Spleen (tissue), 11 donors: ENCODE data around the gene SETBP1. TPM values are rescaled to one million over a fixed set of nuclear protein-coding genes. Genes with fewer than 3 reads are reported as not detected.
A peak's percentile ranks its signal among the peaks of the same experiment; 100 is the strongest.

ENCODE experiments used
- DNase-seq: peaks from one replicate; pipeline ENCODE4 v3.0.0-alpha.2; 2020
- H3K27ac ChIP-seq, 8 donors: fragments of 200-600 bp; sonication (generic) in 7 of 8; 1 replicate in 4 of 8; 2 replicates in 4 of 8; pipeline versions ENCODE4 v1.5.0 to v1.8.0; 2016 to 2021; ENCODE audit warnings: inconsistent platforms in 4 of 8, mild to moderate bottlenecking in 4 of 8, moderate library complexity in 1 of 8
- H3K27me3 ChIP-seq, 7 donors: fragments of 200-600 bp; sonication (generic) in 6 of 7; replicated peaks in 1 of 7; 1 replicate in 4 of 7; 2 replicates in 3 of 7; pipeline versions ENCODE4 v1.5.0 to v1.8.0; 2016 to 2021; ENCODE audit warnings: inconsistent platforms in 3 of 7, mild to moderate bottlenecking in 1 of 7
- H3K36me3 ChIP-seq, 6 donors: fragments of 200-600 bp; sonication (generic) in 5 of 6; 1 replicate in 4 of 6; 2 replicates in 2 of 6; pipeline versions ENCODE4 v1.5.0 to v1.8.0; 2016 to 2021; ENCODE audit warnings: inconsistent platforms in 2 of 6
- H3K4me1 ChIP-seq, 6 donors: fragments of 200-600 bp; sonication (generic) in 5 of 6; 1 replicate in 3 of 6; 2 replicates in 3 of 6; pipeline versions ENCODE4 v1.5.0 to v1.8.0; 2016 to 2021; ENCODE audit warnings: inconsistent platforms in 3 of 6
- H3K4me3 ChIP-seq, 8 donors: fragments of 200-600 bp; sonication (generic) in 7 of 8; 1 replicate in 4 of 8; 2 replicates in 4 of 8; pipeline versions ENCODE4 v1.5.0 to v1.8.0; 2016 to 2021; ENCODE audit warnings: inconsistent platforms in 4 of 8, mild to moderate bottlenecking in 4 of 8, moderate library complexity in 2 of 8
- H3K9me3 ChIP-seq, 8 donors: fragments of 200-600 bp; sonication (generic) in 7 of 8; 1 replicate in 4 of 8; 2 replicates in 4 of 8; pipeline versions ENCODE4 v1.5.0 to v1.8.0; 2016 to 2021; ENCODE audit warnings: inconsistent platforms in 4 of 8
- CTCF ChIP-seq, 11 experiments: fragments of 200-600 bp in 7 of 11; fragments of 450-650 bp in 4 of 11; sonication (generic) in 4 of 11; IDR thresholded peaks in 8 of 11; conservative IDR thresholded peaks in 3 of 11; 1 replicate in 7 of 11; 2 replicates in 4 of 11; pipeline versions ENCODE4 v1.4.0 to v1.8.0; 2016 to 2021; ENCODE audit warnings: antibody characterized with exemption in 11 of 11, inconsistent platforms in 4 of 11, mild to moderate bottlenecking in 1 of 11
- POLR2A ChIP-seq, 3 donors: fragments of 450-650 bp; IDR thresholded peaks; one replicate each; pipeline ENCODE4 v1.5.1; 2017; ENCODE audit warnings: antibody characterized with exemption in 3 of 3, mild to moderate bottlenecking in 1 of 3
- POLR2AphosphoS5 ChIP-seq, 3 donors: sonication (generic); formaldehyde crosslinking; IDR thresholded peaks; one replicate each; pipeline ENCODE4 v1.5.1; 2017; ENCODE audit warnings: antibody characterized with exemption in 3 of 3
- WGBS, 5 donors: extraction: QIAGEN DNeasy Blood & Tissue Kit in 3 of 5; methylation state at CpG; one replicate each; pipeline versions ENCODE4 v1.1.5 to v1.1.7; 2013 to 2018; 5-methylcytosine and 5-hydroxymethylcytosine counted together
- intact Hi-C: fragments of 100-400 bp; cut with DNase I; formaldehyde crosslinking; loops from one replicate; pipeline ENCODE4 v1.15.0; 2023; ENCODE audit warnings: low total_unique reads
- microRNA-seq, 3 donors: library from miRNA; unstranded; fragments of <30 nt; microRNA quantifications; one replicate each; pipeline versions ENCODE4 to v1.1.0, GENCODE V29; 2019 to 2020
- polyA plus RNA-seq, 3 donors: library from polyadenylated mRNA; stranded (reverse); fragments of 200-250 nt; gene quantifications; one replicate each; pipeline ENCODE4 v1.2.1, GENCODE V29; 2013
- small RNA-seq, 4 donors: library from RNA; depleted of rRNA; stranded (forward); fragments of <200 nt; gene quantifications; one replicate each; pipeline ENCODE3, GENCODE V24; 2016
- total RNA-seq, 7 donors: library from RNA; depleted of rRNA in 3 of 7; stranded (reverse); fragments of >200 nt in 3 of 7; fragmentation: NEBNext Ultra II Directional in 4 of 7; extraction: Animal tissue kit (Norgen Biotek cat#: 25700) in 4 of 7; gene quantifications; one replicate each; pipeline versions ENCODE4 v1.1.0 to v1.2.1, GENCODE V29; 2016 to 2021
- donor health status: healthy with polysubstance abuse.
- donor health status: DM: no; HTN: no; CAD: no; lungs with moderate emphysema.
- donor health status: DM: no; HTN: no; CAD: no.
- donor health status: Bipolar disorder and iron deficiency.
- donor health status: healthy.
- donor health status: DM: no; HTN: no; CAD: no.
- donor health status: DM: yes; HTN: yes; CAD: no.

The SETBP1 gene
- total and polyA plus RNA-seq, 10 donors, result 2.0 to 50.7 (median 33.1) TPM

GRCh38 chr18:45110577-45111501 is 430.2 kb downstream of the SETBP1 start:
- Histone ChIP-seq H3K4me3 (no peak overlapping the region), H3K27ac (peak overlapping the region in 4 of 8 donors; percentile 8 to 53 (median 24)), H3K36me3 (no peaks in the 10 kb centered on the region), H3K4me1 (peaks cover 0 to 18% (median 15%) of the 10 kb centered on the region in 6 donors), H3K27me3 (no peaks in the 10 kb centered on the region), H3K9me3 (no peaks in the 10 kb centered on the region)
- intact Hi-C loops, result no loop called here
- DNase-seq, result no peak
- 80 to 85% (median 80%) methylated on average over 7 of the region's 7 CpGs for WGBS, 5 donors
- TF ChIP-seq POLR2A (IDR thresholded peaks at IDR 0.05), result no peak
- peak in 1 of 3 donors; percentile 47 for TF ChIP-seq POLR2AphosphoS5 (IDR thresholded peaks at IDR 0.05)

GRCh38 chr18:45111502-45111848 is 430.8 kb downstream of the SETBP1 start:
- Histone ChIP-seq H3K4me1 (peaks cover 0 to 12% (median 8%) of the 10 kb centered on the region in 6 donors), H3K9me3 (no peaks in the 10 kb centered on the region), H3K27me3 (no peaks in the 10 kb centered on the region), H3K27ac (peak overlapping the region in 4 of 8 donors; percentile 8 to 53 (median 20)), H3K4me3 (no peak overlapping the region), H3K36me3 (no peaks in the 10 kb centered on the region)
- WGBS, 5 donors, result 52 to 80% (median 68%) methylated on average over 1 of the region's 1 CpG
- intact Hi-C loops, result no loop called here
- TF ChIP-seq CTCF (IDR thresholded peaks at IDR 0.05 in 8 of 11, conservative IDR thresholded peaks at IDR 0.05 in 3 of 11), result no peak
- no peak for TF ChIP-seq POLR2A (IDR thresholded peaks at IDR 0.05)
- TF ChIP-seq POLR2AphosphoS5 (IDR thresholded peaks at IDR 0.05), result no peak
- no peak for DNase-seq

GRCh38 chr18:45112682-45113081 is 432.0 kb downstream of the SETBP1 start:
- H3K9me3 ChIP-seq, result no peaks in the 10 kb centered on the region
- TF ChIP-seq CTCF (IDR thresholded peaks at IDR 0.05 in 8 of 11, conservative IDR thresholded peaks at IDR 0.05 in 3 of 11), result no peak
- TF ChIP-seq POLR2A (IDR thresholded peaks at IDR 0.05), result no peak
- no peak for TF ChIP-seq POLR2AphosphoS5 (IDR thresholded peaks at IDR 0.05)
- intact Hi-C loops, result no loop called here
- 92 to 100% (median 95%) methylated on average over 1 of the region's 1 CpG for WGBS, 5 donors
- no peak overlapping the region for H3K4me3 ChIP-seq
- no peaks in the 10 kb centered on the region for H3K27me3 ChIP-seq
- H3K36me3 ChIP-seq, result no peaks in the 10 kb centered on the region
- no peak for DNase-seq
- H3K4me1 ChIP-seq, result peaks cover 0 to 4% (median 0%) of the 10 kb centered on the region in 6 donors
- no peak overlapping the region for H3K27ac ChIP-seq

- H3K9me3 ChIP-seq, result no peaks in the 10 kb centered on the region
- 79 to 84% (median 83%) methylated on average over 4 of the region's 4 CpGs for WGBS, 5 donors
- H3K27me3 ChIP-seq, result no peaks in the 10 kb centered on the region
- intact Hi-C loops, result no loop called here
- no peaks in the 10 kb centered on the region for H3K36me3 ChIP-seq
- no peak for DNase-seq
- H3K27ac ChIP-seq, result no peak overlapping the region
- H3K4me1 ChIP-seq, result no peaks in the 10 kb centered on the region
- no peak for TF ChIP-seq POLR2A (IDR thresholded peaks at IDR 0.05)
- no peak for TF ChIP-seq CTCF (IDR thresholded peaks at IDR 0.05 in 8 of 11, conservative IDR thresholded peaks at IDR 0.05 in 3 of 11)
- no peak for TF ChIP-seq POLR2AphosphoS5 (IDR thresholded peaks at IDR 0.05)
- no peak overlapping the region for H3K4me3 ChIP-seq
Measured at GRCh38 chr18:45116116-45116515, 435.4 kb downstream of the SETBP1 start.

Small RNA genes lying within 50 kb of the gene (microRNA-seq; reads per million reads assigned to microRNA genes)
- 0 reads per million in 3 donors for gene MIR4319

Small RNA genes lying within 50 kb of the gene (small RNA-seq; reads per million reads assigned to genes)
- gene MIR4319, result 0 reads per million in 4 donors
